ENCODE data around the gene FAM171A2. TPM values are rescaled to one million over a fixed set of nuclear protein-coding genes. Genes with fewer than 3 reads are reported as not detected.
"Not testable (repeated sequence)": the region's sequence is repeated elsewhere in the genome, so short reads cannot be mapped to it uniquely, and the experiment has no call there.

The FAM171A2 gene
- total and polyA plus RNA-seq, 12 donors, result 0.13 to 5.4 (median 2.3) TPM

- Histone ChIP-seq H3K9me3 (replicated peaks in 1 of 3) (no peaks in the 10 kb centered on the region), H3K36me3 (replicated peaks in 1 of 2) (peaks cover 0 to 17% of the 10 kb centered on the region in 2 donors), H3K4me1 (replicated peaks in 1 of 2) (peaks cover 7 to 11% of the 10 kb centered on the region in 2 donors), H3K27me3 (no peaks in the 10 kb centered on the region), H3K27ac (peak overlapping the region; percentile 68 to 90 (median 77)), H3K4me3 (peak overlapping the region; percentile 55 to 92 (median 81))
- intact Hi-C loops (cut with DNase I), result no loop called here
- 0 to 4% (median 2%) methylated on average over 5 to 21 of the region's 21 CpGs for WGBS, 4 donors
- TF ChIP-seq POLR2A (IDR thresholded peaks at IDR 0.05) (no peak), CTCF (IDR thresholded peaks at IDR 0.05) (peak; percentile 14 to 50 (median 43))
- peak in 6 of 7 donors; percentile 53 to 83 (median 69) for DNase-seq
Observed at GRCh38 chr17:44345454-44346026, 18.1 kb downstream of the FAM171A2 start.

GRCh38 chr17:44344939-44345453 is 18.7 kb downstream of the FAM171A2 start, which contains the start of gene GRN:
Gene GRN, plus strand, starts transcription at chr17:44345302. Its CDS starts 3,863 bp downstream, at chr17:44349165.
- peak; percentile 94 to 99 (median 98) for DNase-seq

GRCh38 chr17:44343510-44344209 is 20.0 kb downstream of the FAM171A2 start:
- Histone ChIP-seq H3K4me1 (replicated peaks in 1 of 2) (peaks cover 7 to 11% of the 10 kb centered on the region in 2 donors), H3K36me3 (replicated peaks in 1 of 2) (no peaks in the 10 kb centered on the region), H3K27ac (no peak overlapping the region), H3K27me3 (no peaks in the 10 kb centered on the region), H3K4me3 (no peak overlapping the region), H3K9me3 (replicated peaks in 1 of 3) (no peaks in the 10 kb centered on the region)
- intact Hi-C loops (cut with DNase I), result no loop called here
- TF ChIP-seq POLR2A (IDR thresholded peaks at IDR 0.05) (no peak), CTCF (IDR thresholded peaks at IDR 0.05) (no peak)
- 69 to 79% (median 72%) methylated on average over 11 of the region's 11 CpGs for WGBS, 4 donors
- no peak for DNase-seq

More at GRCh38 chr17:44344939-44345453, 18.7 kb downstream of the FAM171A2 start, which contains the start of gene GRN:
- H3K4me3 ChIP-seq, result peak within 1 kb of the TSS; percentile 55 to 92 (median 81)
- H3K36me3 ChIP-seq (replicated peaks in 1 of 2), result peaks cover 0 to 11% of the 10 kb centered on the region in 2 donors
- H3K9me3 ChIP-seq (replicated peaks in 1 of 3), result no peaks in the 10 kb centered on the region
- peaks cover 7 to 11% of the 10 kb centered on the region in 2 donors for H3K4me1 ChIP-seq (replicated peaks in 1 of 2)
- TF ChIP-seq CTCF (IDR thresholded peaks at IDR 0.05), result peak in 1 of 6 experiments; percentile 2
- TF ChIP-seq POLR2A (IDR thresholded peaks at IDR 0.05), result peak; percentile 88 to 96
- intact Hi-C loops (cut with DNase I), result no loop called here
- H3K27me3 ChIP-seq, result no peaks in the 10 kb centered on the region
- 0% methylated on average over 1 to 26 of the region's 26 CpGs for WGBS, 4 donors
- H3K27ac ChIP-seq, result peak within 1 kb of the TSS; percentile 68 to 90 (median 77)

- 72 to 86% (median 78%) methylated on average over 5 of the region's 5 CpGs for WGBS, 4 donors
- H3K4me3 ChIP-seq; H3K27me3 ChIP-seq; H3K9me3 ChIP-seq (replicated peaks in 1 of 3); H3K4me1 ChIP-seq (replicated peaks in 1 of 2); H3K36me3 ChIP-seq (replicated peaks in 1 of 2); intact Hi-C loops (cut with DNase I); DNase-seq; H3K27ac ChIP-seq: not testable (repeated sequence)
Observed at GRCh38 chr17:44340553-44340952, 23.1 kb downstream of the FAM171A2 start.
